Neural crest cell (in vitro differentiated cells): ENCODE results near the gene MKLN1. TPM values are rescaled to one million over a fixed set of nuclear protein-coding genes. Genes with fewer than 3 reads are reported as not detected.
"Not testable (repeated sequence)": the region's sequence is repeated elsewhere in the genome, so short reads cannot be mapped to it uniquely, and the experiment has no call there.

Experiments
- DNase-seq: peaks from one replicate; pipeline ENCODE4 v3.0.0; 2021; ENCODE audit warnings: low read depth, mixed read lengths, low spot score
- H3K27ac Mint-ChIP-seq: one replicate; pipeline ENCODE4 v1.8.0; 2021; ENCODE audit warnings: mild to moderate bottlenecking, mixed read lengths; ENCODE audit not compliant: unreplicated experiment
- H3K27me3 Mint-ChIP-seq: 2 replicates; pipeline ENCODE4 v1.8.0; 2021; ENCODE audit warnings: low read depth, mild to moderate bottlenecking, mixed read lengths
- H3K36me3 Mint-ChIP-seq: 2 replicates; pipeline ENCODE4 v1.8.0; 2021; ENCODE audit warnings: low read depth, mild to moderate bottlenecking, mixed read lengths
- H3K4me1 Mint-ChIP-seq: 2 replicates; pipeline ENCODE4 v1.8.0; 2021; ENCODE audit warnings: mixed read lengths
- H3K4me3 Mint-ChIP-seq: one replicate; pipeline ENCODE4 v1.8.0; 2021; ENCODE audit warnings: mild to moderate bottlenecking, mixed read lengths
- H3K9me3 Mint-ChIP-seq: 2 replicates; pipeline ENCODE4 v1.8.0; 2021; ENCODE audit warnings: mixed read lengths
- CTCF ChIP-seq: fragments of 200-600 bp; sonication (generic); conservative IDR thresholded peaks from 2 replicates; pipeline ENCODE4 v1.5.0; 2021; ENCODE audit warnings: antibody characterized with exemption, mild to moderate bottlenecking
- total RNA-seq: library from RNA; stranded (reverse); gene quantifications from 2 replicates; pipeline ENCODE4 v1.2.1, GENCODE V29; 2021

The MKLN1 gene
- total RNA-seq, 1 donor from 2014 or later, result 45.7 TPM

- no peak overlapping the region for H3K4me3 Mint-ChIP-seq
- peaks cover 4% of the 10 kb centered on the region for H3K4me1 Mint-ChIP-seq
- no peaks in the 10 kb centered on the region for H3K9me3 Mint-ChIP-seq
- no peak overlapping the region for H3K27ac Mint-ChIP-seq
- H3K36me3 Mint-ChIP-seq, result peaks cover 8% of the 10 kb centered on the region
- DNase-seq, result no peak
- TF ChIP-seq CTCF, result no peak
- peaks cover 3% of the 10 kb centered on the region for H3K27me3 Mint-ChIP-seq
Observed at GRCh38 chr7:131501930-131502685, 174.4 kb downstream of the MKLN1 start.

GRCh38 chr7:131502810-131503508 is 175.3 kb downstream of the MKLN1 start:
- Mint-ChIP-seq H3K4me3 (no peak overlapping the region), H3K27ac (peak overlapping the region; percentile 59), H3K4me1 (peaks cover 8% of the 10 kb centered on the region), H3K27me3 (peaks cover 8% of the 10 kb centered on the region), H3K36me3 (peaks cover 8% of the 10 kb centered on the region), H3K9me3 (no peaks in the 10 kb centered on the region)
- TF ChIP-seq CTCF, result no peak
- no peak for DNase-seq

GRCh38 chr7:131503639-131504038 is 176.0 kb downstream of the MKLN1 start:
- peaks cover 10% of the 10 kb centered on the region for H3K27me3 Mint-ChIP-seq
- no peak for TF ChIP-seq CTCF
- H3K4me1 Mint-ChIP-seq, result peaks cover 11% of the 10 kb centered on the region
- no peak overlapping the region for H3K4me3 Mint-ChIP-seq
- no peak overlapping the region for H3K27ac Mint-ChIP-seq
- no peaks in the 10 kb centered on the region for H3K9me3 Mint-ChIP-seq
- DNase-seq, result no peak
- H3K36me3 Mint-ChIP-seq, result peaks cover 8% of the 10 kb centered on the region

GRCh38 chr7:131504157-131504899 is 176.7 kb downstream of the MKLN1 start:
- DNase-seq, result no peak
- H3K4me3 Mint-ChIP-seq, result no peak overlapping the region
- peak overlapping the region; percentile 44 for H3K27ac Mint-ChIP-seq
- no peaks in the 10 kb centered on the region for H3K9me3 Mint-ChIP-seq
- peaks cover 11% of the 10 kb centered on the region for H3K4me1 Mint-ChIP-seq
- no peak for TF ChIP-seq CTCF
- H3K36me3 Mint-ChIP-seq, result peaks cover 8% of the 10 kb centered on the region
- peaks cover 14% of the 10 kb centered on the region for H3K27me3 Mint-ChIP-seq

- H3K4me1 Mint-ChIP-seq, result peaks cover 11% of the 10 kb centered on the region
- peaks cover 16% of the 10 kb centered on the region for H3K27me3 Mint-ChIP-seq
- H3K9me3 Mint-ChIP-seq, H3K36me3 Mint-ChIP-seq, H3K4me3 Mint-ChIP-seq, DNase-seq: not testable (repeated sequence)
- H3K27ac Mint-ChIP-seq, result peak overlapping the region; percentile 44
Observed at GRCh38 chr7:131505037-131505620, 177.5 kb downstream of the MKLN1 start.
